Measurements from ENCODE around the gene TCTA.
"Not testable (repeated sequence)": the region's sequence is repeated elsewhere in the genome, so short reads cannot be mapped to it uniquely, and the experiment has no call there.

Gene TCTA

DNA sequence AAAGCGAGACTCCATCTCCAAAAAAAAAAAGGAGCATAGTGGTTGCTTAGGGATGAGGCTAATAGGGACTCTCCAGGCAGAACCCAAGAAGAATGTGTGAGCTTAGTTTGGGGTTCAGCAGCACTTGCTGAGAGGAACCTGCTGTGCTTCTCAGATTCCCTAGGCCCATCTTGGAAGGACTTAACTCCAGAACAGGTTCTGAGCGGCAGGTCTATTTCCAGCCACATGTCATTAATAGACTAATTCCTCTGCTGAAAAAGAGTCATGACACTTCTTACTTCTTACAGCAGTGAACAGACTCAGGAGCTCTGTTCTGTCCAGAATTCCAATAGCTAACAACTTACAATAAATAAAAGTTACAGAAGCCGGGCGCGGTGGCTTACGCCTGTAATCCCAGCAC, 22.9 kb upstream of the TCTA start:
- no peak overlapping the region for H3K4me3 ChIP-seq (ENCODE audit: low read depth, low read length)
- DNase-seq (ENCODE audit: low read depth, low spot score), result no peak
- TF ChIP-seq, protein P1, sequence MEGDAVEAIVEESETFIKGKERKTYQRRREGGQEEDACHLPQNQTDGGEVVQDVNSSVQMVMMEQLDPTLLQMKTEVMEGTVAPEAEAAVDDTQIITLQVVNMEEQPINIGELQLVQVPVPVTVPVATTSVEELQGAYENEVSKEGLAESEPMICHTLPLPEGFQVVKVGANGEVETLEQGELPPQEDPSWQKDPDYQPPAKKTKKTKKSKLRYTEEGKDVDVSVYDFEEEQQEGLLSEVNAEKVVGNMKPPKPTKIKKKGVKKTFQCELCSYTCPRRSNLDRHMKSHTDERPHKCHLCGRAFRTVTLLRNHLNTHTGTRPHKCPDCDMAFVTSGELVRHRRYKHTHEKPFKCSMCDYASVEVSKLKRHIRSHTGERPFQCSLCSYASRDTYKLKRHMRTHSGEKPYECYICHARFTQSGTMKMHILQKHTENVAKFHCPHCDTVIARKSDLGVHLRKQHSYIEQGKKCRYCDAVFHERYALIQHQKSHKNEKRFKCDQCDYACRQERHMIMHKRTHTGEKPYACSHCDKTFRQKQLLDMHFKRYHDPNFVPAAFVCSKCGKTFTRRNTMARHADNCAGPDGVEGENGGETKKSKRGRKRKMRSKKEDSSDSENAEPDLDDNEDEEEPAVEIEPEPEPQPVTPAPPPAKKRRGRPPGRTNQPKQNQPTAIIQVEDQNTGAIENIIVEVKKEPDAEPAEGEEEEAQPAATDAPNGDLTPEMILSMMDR (IDR thresholded peaks at IDR 0.05; ENCODE audit: insufficient read depth, low read length, missing control alignments), result no peak
- POLR2A ChIA-PET, result no interaction called here
- CTCF ChIA-PET, result no interaction called here

- POLR2A ChIA-PET, result interaction anchor here (0.6 kb wide), 1 partner anchor 104 kb away, joined by 4 read pairs; no protein-coding TSS in a partner anchor
- CTCF ChIA-PET; H3K4me3 ChIP-seq (ENCODE audit: low read depth, low read length); DNase-seq (ENCODE audit: low read depth, low spot score): not testable (repeated sequence)
Measured at GRCh38 chr3:49391310-49391709, 20.9 kb upstream of the TCTA start.

DNA sequence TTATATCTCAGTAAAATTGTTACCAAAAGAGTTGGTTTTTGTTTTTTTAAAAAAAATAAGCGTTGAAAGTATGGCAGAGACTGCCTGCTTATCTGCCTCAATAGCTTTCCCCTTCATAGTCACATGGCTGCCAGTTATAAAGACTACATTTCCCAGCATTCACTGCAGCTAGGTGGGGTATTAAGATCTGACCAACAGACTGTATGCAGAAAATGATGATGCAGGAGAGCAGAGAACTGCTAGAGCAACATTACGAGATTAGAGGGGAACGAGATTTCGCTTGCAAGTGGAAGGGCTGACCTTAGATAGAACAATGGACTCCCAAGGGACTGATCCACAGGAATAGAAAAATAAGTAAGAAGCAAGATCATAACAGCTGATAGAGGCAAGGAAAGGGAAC, 14.8 kb upstream of the TCTA start:
- POLR2A ChIA-PET, result no interaction called here
- TF ChIP-seq, protein P1 (IDR thresholded peaks at IDR 0.05; ENCODE audit: insufficient read depth, low read length, missing control alignments), result no peak
- no peak for DNase-seq (ENCODE audit: low read depth, low spot score)
- CTCF ChIA-PET, result no interaction called here
- H3K4me3 ChIP-seq (ENCODE audit: low read depth, low read length), result no peak overlapping the region

DNA sequence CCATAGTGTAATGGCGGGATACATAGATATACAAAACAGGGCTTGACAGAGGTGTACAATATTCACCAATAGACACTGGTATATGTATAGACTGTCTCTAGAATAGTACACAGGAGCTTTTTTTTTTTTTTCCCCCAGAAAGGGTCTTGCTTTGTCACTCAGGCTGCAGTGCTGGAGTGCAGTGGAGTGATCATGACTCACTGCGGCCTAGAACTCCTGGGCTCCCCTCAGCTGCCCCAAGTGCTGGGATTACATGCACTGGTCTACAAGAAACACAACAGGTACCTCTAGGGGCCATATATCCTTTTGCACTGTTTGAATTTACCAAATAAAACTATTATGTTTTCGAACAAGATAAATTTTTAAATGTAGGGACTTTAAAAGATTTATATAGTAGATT, 12.8 kb upstream of the TCTA start:
- H3K4me3 ChIP-seq (ENCODE audit: low read depth, low read length), result no peak overlapping the region
- TF ChIP-seq, protein P1 (IDR thresholded peaks at IDR 0.05; ENCODE audit: insufficient read depth, low read length, missing control alignments), result no peak
- no peak for DNase-seq (ENCODE audit: low read depth, low spot score)
- CTCF ChIA-PET, result no interaction called here
- POLR2A ChIA-PET, result interaction anchor here (1.2 kb wide), 1 partner anchor 12 kb away, joined by 3 read pairs; the partner anchor contains the start of genes RHOA and TCTA

- TF ChIP-seq, protein P1 (IDR thresholded peaks at IDR 0.05; ENCODE audit: insufficient read depth, low read length, missing control alignments), result no peak
- no peak overlapping the region for H3K4me3 ChIP-seq (ENCODE audit: low read depth, low read length)
- POLR2A ChIA-PET, result no interaction called here
- DNase-seq (ENCODE audit: low read depth, low spot score), result no peak
- CTCF ChIA-PET, result interaction anchor here (0.8 to 1.0 kb wide), 2 partner anchors 16 to 58 kb away, joined by 3 read pairs; no protein-coding TSS in a partner anchor
Measured at GRCh38 chr3:49401766-49402165, 10.5 kb upstream of the TCTA start.

DNA sequence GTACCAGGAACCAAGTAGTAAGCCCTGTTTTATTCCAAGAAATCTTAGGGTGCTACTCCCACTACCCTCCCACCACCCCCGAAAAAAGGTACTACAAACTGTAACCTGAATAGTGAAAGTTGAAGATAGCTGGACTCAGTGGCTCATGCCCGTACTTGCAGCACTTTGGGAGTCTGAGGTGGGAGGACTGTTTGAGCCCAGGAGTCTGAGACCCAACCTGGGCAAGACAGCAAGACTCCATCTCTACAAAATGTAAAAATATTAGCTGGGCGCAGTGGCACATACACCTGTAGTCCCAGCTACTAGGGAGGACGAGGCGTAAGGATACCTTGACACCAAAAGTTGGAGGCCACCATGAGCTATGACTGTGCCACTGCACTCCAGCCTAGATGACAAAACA, 8.3 kb upstream of the TCTA start:
- H3K4me3 ChIP-seq (ENCODE audit: low read depth, low read length), result no peak overlapping the region
- no peak for DNase-seq (ENCODE audit: low read depth, low spot score)
- POLR2A ChIA-PET, result interaction anchor here (1.0 kb wide), 1 partner anchor 263 kb away, joined by 3 read pairs; no protein-coding TSS in a partner anchor
- TF ChIP-seq, protein P1 (IDR thresholded peaks at IDR 0.05; ENCODE audit: insufficient read depth, low read length, missing control alignments), result no peak
- CTCF ChIA-PET, result no interaction called here

- CTCF ChIA-PET; DNase-seq (ENCODE audit: low read depth, low spot score); H3K4me3 ChIP-seq (ENCODE audit: low read depth, low read length); POLR2A ChIA-PET: not testable (repeated sequence)
Measured at GRCh38 chr3:49405570-49405969, 6.7 kb upstream of the TCTA start.
